ENCODE measurements around the gene SPANXN3. TPM values are rescaled to one million over a fixed set of nuclear protein-coding genes. Genes with fewer than 3 reads are reported as not detected.

Gene SPANXN3
- polyA plus RNA-seq, 1 donor = 20.3 TPM

Other genes starting within 250 kb of the SPANXN3 start
- 13.7 TPM for gene SLITRK4, start 118.6 kb upstream of the SPANXN3 start, polyA plus RNA-seq
- 1.6 TPM for gene SPANXN2, start 203.3 kb upstream of the SPANXN3 start, polyA plus RNA-seq

All from large intestine (tissue), 1 donor.